Parathyroid adenoma (tissue), 2 donors: Measurements from ENCODE around the gene VCAN.

ENCODE experiments used
- H2AFZ ChIP-seq: fragments of 300-600 bp; sonication (generic); one replicate; pipeline ENCODE4 v1.7.0; 2017; ENCODE audit warnings: antibody characterized with exemption, mild to moderate bottlenecking
- H3K27ac ChIP-seq: fragments of 300-600 bp; sonication (generic); one replicate; pipeline ENCODE4 v1.7.0; 2017
- H3K27me3 ChIP-seq: fragments of 300-600 bp; sonication (generic); one replicate; pipeline ENCODE4 v1.7.0; 2017; ENCODE audit warnings: low read length; ENCODE audit not compliant: control insufficient read depth, insufficient read depth
- H3K36me3 ChIP-seq: fragments of 300-600 bp; sonication (generic); one replicate; pipeline ENCODE4 v1.7.0; 2017; ENCODE audit warnings: low read length; ENCODE audit not compliant: control insufficient read depth, insufficient read depth
- H3K4me1 ChIP-seq: fragments of 300-600 bp; sonication (generic); one replicate; pipeline ENCODE4 v1.7.0; 2017; ENCODE audit warnings: control low read depth
- H3K4me2 ChIP-seq: fragments of 300-600 bp; sonication (generic); one replicate; pipeline ENCODE4 v1.7.0; 2017; ENCODE audit warnings: low read length
- H3K4me3 ChIP-seq: fragments of 300-600 bp; sonication (generic); one replicate; pipeline ENCODE4 v1.7.0; 2017; ENCODE audit warnings: low read depth, low read length
- H3K79me2 ChIP-seq: fragments of 300-600 bp; sonication (generic); one replicate; pipeline ENCODE4 v1.7.0; 2017; ENCODE audit warnings: control low read depth
- H3K9ac ChIP-seq: fragments of 300-600 bp; sonication (generic); one replicate; pipeline ENCODE4 v1.7.0; 2017; ENCODE audit warnings: mild to moderate bottlenecking
- H3K9me3 ChIP-seq: fragments of 300-600 bp; sonication (generic); one replicate; pipeline ENCODE4 v1.7.0; 2017; ENCODE audit warnings: low read length; ENCODE audit not compliant: control insufficient read depth
- CTCF ChIP-seq: fragments of 300-600 bp; sonication (generic); IDR thresholded peaks from one replicate; pipeline ENCODE4 v1.7.0; 2017; ENCODE audit warnings: antibody characterized with exemption, mild to moderate bottlenecking
- donor health status: primary hyperparathyroidism.

Gene VCAN

GRCh38 chr5:83487155-83487554 lies 15.6 kb downstream of the VCAN start:
- H3K27me3 ChIP-seq: no peaks in the 10 kb centered on the region
- no peak for TF ChIP-seq CTCF
- no peak overlapping the region for H3K9ac ChIP-seq
- no peaks in the 10 kb centered on the region for H3K4me1 ChIP-seq
- H3K9me3 ChIP-seq: no peaks in the 10 kb centered on the region
- H3K36me3 ChIP-seq: no peaks in the 10 kb centered on the region
- H3K4me2 ChIP-seq: no peak overlapping the region
- H3K27ac ChIP-seq: no peak overlapping the region
- H3K4me3 ChIP-seq: no peak overlapping the region
- no peaks in the 10 kb centered on the region for H3K79me2 ChIP-seq
- H2AFZ ChIP-seq: no peak overlapping the region

- Histone ChIP-seq H3K27ac (no peak overlapping the region), H3K4me1 (no peaks in the 10 kb centered on the region), H3K79me2 (no peaks in the 10 kb centered on the region), H3K9ac (no peak overlapping the region), H3K4me2 (no peak overlapping the region), H3K9me3 (no peaks in the 10 kb centered on the region), H3K36me3 (no peaks in the 10 kb centered on the region), H3K4me3 (no peak overlapping the region), H3K27me3 (no peaks in the 10 kb centered on the region), H2AFZ (no peak overlapping the region)
- no peak for TF ChIP-seq CTCF
Observed at GRCh38 chr5:83488271-83488670, 16.7 kb downstream of the VCAN start.

GRCh38 chr5:83488821-83489220 lies 17.3 kb downstream of the VCAN start:
- Histone ChIP-seq H3K79me2 (no peaks in the 10 kb centered on the region), H3K9me3 (no peaks in the 10 kb centered on the region), H3K4me3 (no peak overlapping the region), H3K9ac (no peak overlapping the region), H3K36me3 (no peaks in the 10 kb centered on the region), H2AFZ (no peak overlapping the region), H3K27ac (no peak overlapping the region), H3K4me2 (no peak overlapping the region), H3K27me3 (no peaks in the 10 kb centered on the region), H3K4me1 (no peaks in the 10 kb centered on the region)
- no peak for TF ChIP-seq CTCF

GRCh38 chr5:83490203-83490602 lies 18.7 kb downstream of the VCAN start:
- Histone ChIP-seq H3K9me3 (no peaks in the 10 kb centered on the region), H3K79me2 (no peaks in the 10 kb centered on the region), H3K4me3 (no peak overlapping the region), H3K4me1 (no peaks in the 10 kb centered on the region), H3K27ac (no peak overlapping the region), H3K9ac (no peak overlapping the region), H3K4me2 (no peak overlapping the region), H3K27me3 (no peaks in the 10 kb centered on the region), H3K36me3 (no peaks in the 10 kb centered on the region), H2AFZ (no peak overlapping the region)
- no peak for TF ChIP-seq CTCF

- no peaks in the 10 kb centered on the region for H3K36me3 ChIP-seq
- no peaks in the 10 kb centered on the region for H3K27me3 ChIP-seq
- H2AFZ ChIP-seq: no peak overlapping the region
- H3K9me3 ChIP-seq: no peaks in the 10 kb centered on the region
- no peak overlapping the region for H3K27ac ChIP-seq
- H3K9ac ChIP-seq: no peak overlapping the region
- no peaks in the 10 kb centered on the region for H3K4me1 ChIP-seq
- no peak for TF ChIP-seq CTCF
- H3K79me2 ChIP-seq: no peaks in the 10 kb centered on the region
- H3K4me2 ChIP-seq: no peak overlapping the region
- H3K4me3 ChIP-seq: no peak overlapping the region
Observed at GRCh38 chr5:83492331-83492730, 20.8 kb downstream of the VCAN start.
